Measurements from ENCODE around the gene KLRC3.

KLRC3 gene

DNA sequence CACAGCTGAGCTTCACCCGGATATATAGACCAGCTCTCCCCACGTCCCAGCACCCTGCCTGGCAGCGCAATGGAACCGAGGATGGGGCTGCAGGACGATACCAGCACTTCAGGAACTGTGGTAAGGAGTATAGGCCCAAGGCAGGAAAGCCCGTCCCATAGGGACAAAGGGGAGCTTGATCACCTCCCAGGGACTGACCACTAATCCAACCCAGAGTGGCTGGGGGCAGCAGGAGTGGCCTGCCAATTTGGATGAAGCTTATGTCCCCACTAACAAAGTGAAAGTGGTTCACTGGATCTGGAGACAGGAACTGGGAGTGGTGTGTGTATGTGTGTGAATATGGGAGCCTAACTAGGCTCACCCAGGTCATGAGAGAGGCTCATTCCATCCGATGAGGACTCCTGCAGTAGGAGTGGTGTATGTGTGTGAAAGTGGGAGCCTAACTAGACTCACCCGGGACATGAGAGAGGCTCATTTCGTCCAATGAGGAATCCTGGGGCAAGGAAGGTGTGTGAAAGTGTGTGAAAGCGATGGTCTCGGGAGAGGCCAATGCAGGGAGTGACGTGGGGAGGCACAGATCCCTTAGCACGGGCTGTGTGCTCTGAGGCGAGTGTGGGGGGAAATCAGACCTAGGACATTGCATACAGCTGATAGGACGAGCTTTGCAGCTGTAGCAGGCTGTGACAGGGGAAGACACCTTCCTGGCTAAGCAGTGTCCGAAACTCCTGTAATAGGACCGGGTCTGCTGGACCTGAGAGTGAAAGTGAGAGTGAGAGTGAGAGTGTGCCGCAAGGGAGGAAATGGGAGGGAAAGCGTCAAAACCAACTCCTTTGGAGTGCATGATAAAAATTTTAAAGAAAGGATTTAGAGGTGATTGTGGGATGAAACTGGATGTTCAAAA is 56.2 kb downstream of the KLRC3 start:
- DNase-seq (ENCODE audit: extremely low spot score): peak; percentile 65
- CTCF ChIA-PET: interaction anchor here (1.0 to 2.9 kb wide), 2 partner anchors 128 to 198 kb away, joined by 3 to 6 read pairs; no protein-coding TSS in a partner anchor
- TF ChIP-seq, protein P1, sequence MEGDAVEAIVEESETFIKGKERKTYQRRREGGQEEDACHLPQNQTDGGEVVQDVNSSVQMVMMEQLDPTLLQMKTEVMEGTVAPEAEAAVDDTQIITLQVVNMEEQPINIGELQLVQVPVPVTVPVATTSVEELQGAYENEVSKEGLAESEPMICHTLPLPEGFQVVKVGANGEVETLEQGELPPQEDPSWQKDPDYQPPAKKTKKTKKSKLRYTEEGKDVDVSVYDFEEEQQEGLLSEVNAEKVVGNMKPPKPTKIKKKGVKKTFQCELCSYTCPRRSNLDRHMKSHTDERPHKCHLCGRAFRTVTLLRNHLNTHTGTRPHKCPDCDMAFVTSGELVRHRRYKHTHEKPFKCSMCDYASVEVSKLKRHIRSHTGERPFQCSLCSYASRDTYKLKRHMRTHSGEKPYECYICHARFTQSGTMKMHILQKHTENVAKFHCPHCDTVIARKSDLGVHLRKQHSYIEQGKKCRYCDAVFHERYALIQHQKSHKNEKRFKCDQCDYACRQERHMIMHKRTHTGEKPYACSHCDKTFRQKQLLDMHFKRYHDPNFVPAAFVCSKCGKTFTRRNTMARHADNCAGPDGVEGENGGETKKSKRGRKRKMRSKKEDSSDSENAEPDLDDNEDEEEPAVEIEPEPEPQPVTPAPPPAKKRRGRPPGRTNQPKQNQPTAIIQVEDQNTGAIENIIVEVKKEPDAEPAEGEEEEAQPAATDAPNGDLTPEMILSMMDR (IDR thresholded peaks at IDR 0.05; ENCODE audit: control extremely low read depth, extremely low read depth, low read depth, missing control alignments): no peak
- POLR2A ChIA-PET: no interaction called here

DNA sequence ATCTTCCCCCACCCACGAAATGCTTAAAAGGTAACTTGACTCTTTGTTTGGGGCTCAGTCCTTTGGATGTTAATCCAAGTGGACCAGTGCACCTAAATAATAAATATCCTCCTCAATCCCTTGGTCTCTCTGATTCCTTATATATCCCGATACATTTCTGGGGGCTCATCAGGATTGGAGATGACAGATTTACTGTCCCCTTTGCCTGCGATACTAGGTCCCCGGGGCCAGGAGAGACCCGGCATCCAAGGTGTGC is 56.8 kb downstream of the KLRC3 start:
- no peak for DNase-seq (ENCODE audit: extremely low spot score)
- ChIA-PET CTCF (interaction anchor here (2.9 kb wide), 1 partner anchor 128 kb away, joined by 6 read pairs; no protein-coding TSS in a partner anchor), POLR2A (no interaction called here)
- TF ChIP-seq, protein P1 (IDR thresholded peaks at IDR 0.05; ENCODE audit: control extremely low read depth, extremely low read depth, low read depth, missing control alignments): no peak

- ChIA-PET CTCF (interaction anchor here (2.9 kb wide), 1 partner anchor 127 kb away, joined by 6 read pairs; no protein-coding TSS in a partner anchor), POLR2A (no interaction called here)
- TF ChIP-seq, protein P1 (IDR thresholded peaks at IDR 0.05; ENCODE audit: control extremely low read depth, extremely low read depth, low read depth, missing control alignments): no peak
- DNase-seq (ENCODE audit: extremely low spot score): no peak
Observed at GRCh38 chr12:10362828-10363657, 57.4 kb downstream of the KLRC3 start.

DNA sequence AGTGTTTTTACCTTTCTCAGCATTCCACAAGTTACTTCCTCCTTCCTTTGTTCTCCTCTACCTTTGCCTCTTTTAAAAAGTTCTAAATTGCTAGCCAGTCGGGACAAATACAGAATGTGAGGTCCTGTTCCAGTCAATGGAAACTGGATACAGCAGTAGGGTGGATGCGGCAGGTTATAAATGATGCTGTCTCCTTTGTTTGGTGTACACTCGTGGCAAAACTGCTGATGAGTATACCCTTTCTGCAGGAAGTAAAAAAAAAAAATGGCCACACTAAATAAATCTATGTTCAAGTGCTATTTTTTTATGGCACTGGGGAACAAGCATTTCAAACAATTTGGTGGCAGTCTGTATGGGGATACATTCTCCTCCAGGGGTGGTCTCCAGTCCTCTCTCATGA is 58.1 kb downstream of the KLRC3 start:
- ChIA-PET POLR2A (no interaction called here), CTCF (no interaction called here)
- TF ChIP-seq, protein P1 (IDR thresholded peaks at IDR 0.05; ENCODE audit: control extremely low read depth, extremely low read depth, low read depth, missing control alignments): no peak
- no peak for DNase-seq (ENCODE audit: extremely low spot score)

Measured in GM10248 (cell line).